ENCODE results near the gene AOPEP. TPM values are rescaled to one million over a fixed set of nuclear protein-coding genes. Genes with fewer than 3 reads are reported as not detected.

AOPEP gene
- total RNA-seq, 1 donor from 2014 or later: 305 TPM

DNA sequence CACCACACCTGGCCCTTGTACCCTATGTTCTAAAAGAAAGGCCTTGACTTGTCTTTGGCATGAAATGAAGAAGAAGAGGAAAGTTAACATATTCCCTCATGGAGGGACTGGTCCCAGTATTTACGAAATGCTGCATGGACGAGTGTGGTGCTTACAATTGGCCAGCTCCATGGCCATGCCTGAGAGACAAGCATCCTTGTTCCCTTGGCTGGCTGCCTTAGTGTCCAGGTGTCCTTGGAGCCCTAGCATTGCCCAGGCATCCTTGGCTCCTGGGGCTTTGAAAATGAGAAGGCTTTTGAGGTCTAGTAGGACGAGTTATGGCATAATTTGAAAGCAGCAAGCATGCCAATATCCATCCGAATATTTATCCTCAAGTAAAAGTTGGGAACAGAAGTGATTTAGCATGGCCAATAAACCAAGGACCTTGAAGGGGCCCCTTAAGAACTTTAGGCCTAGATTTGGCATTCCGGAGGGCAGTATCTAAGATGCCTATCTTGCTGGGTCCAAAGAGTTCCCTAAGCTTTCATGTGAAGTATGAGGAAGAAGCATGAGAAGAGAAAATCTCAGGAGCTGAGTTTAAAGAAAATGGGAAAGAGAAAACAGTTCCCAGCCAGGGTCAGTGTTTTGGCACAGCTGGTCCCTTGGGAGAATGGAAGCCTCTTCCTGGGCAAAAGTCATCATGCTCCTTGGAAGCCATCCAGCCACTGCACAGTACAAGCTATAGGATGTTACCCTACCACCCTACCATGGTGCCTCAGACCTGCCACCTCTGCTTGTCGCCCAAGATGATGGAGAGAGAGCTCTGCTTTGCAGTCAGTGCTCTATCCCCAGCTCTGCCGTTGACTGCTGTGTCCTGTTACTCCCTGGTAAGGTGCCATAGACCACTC lies 91.0 kb downstream of the AOPEP start:
- Histone ChIP-seq H3K27ac (peak overlapping the region; percentile 76), H3K4me1 (peaks cover 31% of the 10 kb centered on the region)

DNA sequence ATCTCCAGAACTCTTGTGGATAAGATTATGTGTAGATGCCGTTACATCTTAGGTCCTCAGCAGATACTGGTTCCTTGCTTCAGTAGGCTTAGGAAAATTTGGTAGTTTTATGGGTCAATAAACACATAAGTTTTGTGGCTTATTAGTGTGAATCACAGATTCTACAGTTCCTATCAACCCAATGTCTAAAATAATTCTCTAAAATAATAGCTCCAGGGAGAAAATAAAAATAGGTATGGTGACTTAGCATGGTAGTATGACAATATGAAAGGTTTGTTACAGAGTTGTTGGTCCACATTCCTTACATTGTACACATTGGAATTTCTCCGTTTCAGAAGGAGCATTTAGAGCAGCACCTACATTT lies 91.7 kb downstream of the AOPEP start:
- H3K36me3 ChIP-seq: no peaks in the 10 kb centered on the region
- DNase-seq (ENCODE audit: extremely low spot score in 2 of 2): no peak
- intact Hi-C loops (cut with DNase I): no loop called here
- TF ChIP-seq POLR2AphosphoS5 (IDR thresholded peaks at IDR 0.05; ENCODE audit: insufficient read depth in 1 of 2, low read depth in 1 of 2): peak in 1 of 2 donors; percentile 29
- TF ChIP-seq, protein P1, sequence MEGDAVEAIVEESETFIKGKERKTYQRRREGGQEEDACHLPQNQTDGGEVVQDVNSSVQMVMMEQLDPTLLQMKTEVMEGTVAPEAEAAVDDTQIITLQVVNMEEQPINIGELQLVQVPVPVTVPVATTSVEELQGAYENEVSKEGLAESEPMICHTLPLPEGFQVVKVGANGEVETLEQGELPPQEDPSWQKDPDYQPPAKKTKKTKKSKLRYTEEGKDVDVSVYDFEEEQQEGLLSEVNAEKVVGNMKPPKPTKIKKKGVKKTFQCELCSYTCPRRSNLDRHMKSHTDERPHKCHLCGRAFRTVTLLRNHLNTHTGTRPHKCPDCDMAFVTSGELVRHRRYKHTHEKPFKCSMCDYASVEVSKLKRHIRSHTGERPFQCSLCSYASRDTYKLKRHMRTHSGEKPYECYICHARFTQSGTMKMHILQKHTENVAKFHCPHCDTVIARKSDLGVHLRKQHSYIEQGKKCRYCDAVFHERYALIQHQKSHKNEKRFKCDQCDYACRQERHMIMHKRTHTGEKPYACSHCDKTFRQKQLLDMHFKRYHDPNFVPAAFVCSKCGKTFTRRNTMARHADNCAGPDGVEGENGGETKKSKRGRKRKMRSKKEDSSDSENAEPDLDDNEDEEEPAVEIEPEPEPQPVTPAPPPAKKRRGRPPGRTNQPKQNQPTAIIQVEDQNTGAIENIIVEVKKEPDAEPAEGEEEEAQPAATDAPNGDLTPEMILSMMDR (IDR thresholded peaks at IDR 0.05): no peak
- H3K9me3 ChIP-seq: no peaks in the 10 kb centered on the region
- no peak overlapping the region for H3K4me3 ChIP-seq
- peak overlapping the region; percentile 76 for H3K27ac ChIP-seq
- H3K4me1 ChIP-seq: peaks cover 36% of the 10 kb centered on the region
- H3K27me3 ChIP-seq: no peaks in the 10 kb centered on the region

More for the DNA sequence above, 91.0 kb downstream of the AOPEP start:
- Histone ChIP-seq H3K4me3 (no peak overlapping the region), H3K27me3 (no peaks in the 10 kb centered on the region), H3K36me3 (no peaks in the 10 kb centered on the region), H3K9me3 (no peaks in the 10 kb centered on the region)
- intact Hi-C loops (cut with DNase I): no loop called here
- no peak for DNase-seq (ENCODE audit: extremely low spot score in 2 of 2)
- no peak for TF ChIP-seq POLR2A (IDR thresholded peaks at IDR 0.05)
- TF ChIP-seq POLR2AphosphoS5 (IDR thresholded peaks at IDR 0.05; ENCODE audit: insufficient read depth in 1 of 2, low read depth in 1 of 2): no peak
- TF ChIP-seq, protein P1 (IDR thresholded peaks at IDR 0.05): no peak

DNA sequence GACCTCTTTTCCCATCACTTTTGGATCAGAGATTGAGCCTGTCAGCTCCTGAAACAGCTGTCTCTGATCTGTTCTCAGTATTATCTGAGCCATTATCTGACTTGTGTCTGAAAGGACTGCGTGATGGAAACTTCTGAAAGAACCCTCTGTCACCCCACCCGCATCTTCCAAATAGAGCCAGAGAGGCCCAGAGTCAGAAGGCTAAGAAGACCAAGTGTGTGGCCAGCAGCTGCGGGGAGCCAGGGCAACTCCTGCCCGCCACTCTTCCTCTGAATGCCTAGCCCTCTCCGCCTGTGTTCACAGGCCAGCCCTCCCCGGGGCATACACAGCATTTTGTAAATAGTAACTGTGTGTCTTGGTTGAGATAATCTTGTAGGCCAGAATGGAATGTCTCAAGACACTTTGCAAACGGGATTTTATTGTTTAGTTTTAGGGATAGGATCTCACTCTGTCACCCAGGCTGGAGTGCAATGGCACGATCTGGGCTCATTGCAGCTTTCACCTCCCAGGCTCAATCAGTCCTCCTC lies 92.7 kb downstream of the AOPEP start:
- no peak for DNase-seq (ENCODE audit: extremely low spot score in 2 of 2)
- H3K4me3 ChIP-seq: no peak overlapping the region

DNA sequence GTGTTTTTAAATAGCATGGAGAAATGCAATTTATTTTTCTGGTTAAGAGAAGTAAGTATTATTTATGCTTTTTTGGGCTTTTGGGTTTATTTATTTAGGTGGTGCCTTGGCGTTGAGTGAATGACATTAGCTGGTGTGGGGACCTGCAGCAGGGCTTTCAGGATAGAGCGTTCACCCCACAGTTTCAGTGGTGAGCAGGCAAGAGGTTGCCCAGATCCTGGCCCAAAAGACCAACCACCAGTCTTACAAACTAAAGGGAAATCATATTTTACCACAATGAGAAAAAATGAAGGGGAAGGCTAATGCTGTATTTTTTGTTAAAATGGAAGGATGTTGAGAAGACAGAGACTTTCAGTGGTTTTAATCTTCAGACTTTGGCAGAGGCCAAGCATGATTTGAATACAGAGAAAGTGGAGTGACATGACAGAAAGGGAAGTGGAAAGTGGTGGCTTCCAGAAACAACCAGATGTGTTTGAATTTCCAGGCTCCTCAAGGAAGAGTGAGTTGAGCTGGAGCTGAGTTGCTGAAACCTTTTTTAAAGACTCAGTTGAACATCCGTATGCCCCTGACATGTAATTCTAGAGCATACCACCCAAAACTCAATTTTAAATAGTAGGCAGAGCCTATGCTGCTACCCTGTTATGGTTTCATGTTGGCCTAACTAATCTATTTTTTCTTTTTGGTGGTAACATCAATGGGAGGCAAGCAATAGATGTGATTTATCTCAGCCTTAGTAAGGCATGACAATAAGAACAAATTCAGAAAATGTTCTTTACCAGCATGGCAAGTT lies 94.8 kb downstream of the AOPEP start:
- no peak for DNase-seq (ENCODE audit: extremely low spot score in 2 of 2)
- TF ChIP-seq POLR2A (IDR thresholded peaks at IDR 0.05): no peak
- no peak for TF ChIP-seq POLR2AphosphoS5 (IDR thresholded peaks at IDR 0.05; ENCODE audit: insufficient read depth in 1 of 2, low read depth in 1 of 2)
- TF ChIP-seq, protein P1 (IDR thresholded peaks at IDR 0.05): no peak
- no peaks in the 10 kb centered on the region for H3K9me3 ChIP-seq
- H3K27ac ChIP-seq: peak overlapping the region; percentile 74
- H3K36me3 ChIP-seq: no peaks in the 10 kb centered on the region
- H3K4me1 ChIP-seq: peaks cover 59% of the 10 kb centered on the region
- H3K4me3 ChIP-seq: no peak overlapping the region
- no peaks in the 10 kb centered on the region for H3K27me3 ChIP-seq
- intact Hi-C loops (cut with DNase I): no loop called here

More for the DNA sequence above, 92.7 kb downstream of the AOPEP start:
- TF ChIP-seq, protein P1 (IDR thresholded peaks at IDR 0.05): no peak
- TF ChIP-seq POLR2A (IDR thresholded peaks at IDR 0.05) (no peak), POLR2AphosphoS5 (IDR thresholded peaks at IDR 0.05; ENCODE audit: insufficient read depth in 1 of 2, low read depth in 1 of 2) (no peak)
- Histone ChIP-seq H3K36me3 (no peaks in the 10 kb centered on the region), H3K9me3 (no peaks in the 10 kb centered on the region), H3K4me1 (peaks cover 38% of the 10 kb centered on the region), H3K27me3 (no peaks in the 10 kb centered on the region), H3K27ac (peak overlapping the region; percentile 76)
- intact Hi-C loops (cut with DNase I): no loop called here
